Measurements from ENCODE around the gene KIFBP. TPM values are rescaled to one million over a fixed set of nuclear protein-coding genes. Genes with fewer than 3 reads are reported as not detected.
"Not testable (repeated sequence)": the region's sequence is repeated elsewhere in the genome, so short reads cannot be mapped to it uniquely, and the experiment has no call there.

KIFBP gene
- total and polyA plus RNA-seq, 4 donors = 10.9 to 27.9 (median 16.4) TPM

DNA sequence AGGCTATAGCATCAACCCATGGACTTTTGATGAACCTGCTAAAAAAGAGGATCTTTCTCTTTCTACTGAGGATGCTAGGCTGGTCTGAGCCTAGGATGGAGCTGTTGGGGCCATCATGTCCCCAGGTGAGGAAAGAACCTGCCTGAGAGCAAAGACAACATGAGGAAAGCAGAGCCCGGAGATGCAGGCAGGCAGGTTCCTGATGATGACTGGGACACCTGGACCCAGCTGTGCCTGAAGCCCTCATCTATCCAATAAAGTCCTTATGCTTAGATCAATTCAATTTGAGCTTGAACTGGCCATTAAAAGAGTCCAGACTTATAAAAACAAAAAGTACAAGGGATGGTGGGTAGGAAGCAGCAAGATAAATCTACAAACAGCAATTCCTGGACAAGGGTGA lies 48.9 kb downstream of the KIFBP start:
- Histone ChIP-seq H3K36me3 (ENCODE audit: control insufficient read depth in 4 of 4, insufficient read depth in 4 of 4, low read length in 4 of 4) (no peaks in the 10 kb centered on the region), H3K9ac (ENCODE audit: insufficient read depth in 1 of 2, low read length in 2 of 2) (no peak overlapping the region), H3K9me3 (ENCODE audit: control insufficient read depth in 4 of 4, insufficient read depth in 3 of 4, low read length in 3 of 4) (no peaks in the 10 kb centered on the region), H3K4me3 (no peak overlapping the region), H3K27ac (ENCODE audit: low read depth in 1 of 2, low read length in 1 of 2) (no peak overlapping the region), H3K27me3 (ENCODE audit: control insufficient read depth in 3 of 3, insufficient read depth in 3 of 3, low read length in 2 of 3) (no peaks in the 10 kb centered on the region), H3K4me1 (ENCODE audit: control insufficient read depth in 5 of 5, insufficient read depth in 5 of 5, low read length in 5 of 5) (no peaks in the 10 kb centered on the region)
- DNase-seq (no peak), ATAC-seq (ENCODE audit: insufficient read depth, low FRiP score) (no peak)
- 92 to 94% methylated on average over 1 of the region's 1 CpG for WGBS, 2 donors
- TF ChIP-seq, protein P1, sequence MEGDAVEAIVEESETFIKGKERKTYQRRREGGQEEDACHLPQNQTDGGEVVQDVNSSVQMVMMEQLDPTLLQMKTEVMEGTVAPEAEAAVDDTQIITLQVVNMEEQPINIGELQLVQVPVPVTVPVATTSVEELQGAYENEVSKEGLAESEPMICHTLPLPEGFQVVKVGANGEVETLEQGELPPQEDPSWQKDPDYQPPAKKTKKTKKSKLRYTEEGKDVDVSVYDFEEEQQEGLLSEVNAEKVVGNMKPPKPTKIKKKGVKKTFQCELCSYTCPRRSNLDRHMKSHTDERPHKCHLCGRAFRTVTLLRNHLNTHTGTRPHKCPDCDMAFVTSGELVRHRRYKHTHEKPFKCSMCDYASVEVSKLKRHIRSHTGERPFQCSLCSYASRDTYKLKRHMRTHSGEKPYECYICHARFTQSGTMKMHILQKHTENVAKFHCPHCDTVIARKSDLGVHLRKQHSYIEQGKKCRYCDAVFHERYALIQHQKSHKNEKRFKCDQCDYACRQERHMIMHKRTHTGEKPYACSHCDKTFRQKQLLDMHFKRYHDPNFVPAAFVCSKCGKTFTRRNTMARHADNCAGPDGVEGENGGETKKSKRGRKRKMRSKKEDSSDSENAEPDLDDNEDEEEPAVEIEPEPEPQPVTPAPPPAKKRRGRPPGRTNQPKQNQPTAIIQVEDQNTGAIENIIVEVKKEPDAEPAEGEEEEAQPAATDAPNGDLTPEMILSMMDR (IDR thresholded peaks at IDR 0.05; ENCODE audit: control extremely low read depth, extremely low read depth) = no peak

DNA sequence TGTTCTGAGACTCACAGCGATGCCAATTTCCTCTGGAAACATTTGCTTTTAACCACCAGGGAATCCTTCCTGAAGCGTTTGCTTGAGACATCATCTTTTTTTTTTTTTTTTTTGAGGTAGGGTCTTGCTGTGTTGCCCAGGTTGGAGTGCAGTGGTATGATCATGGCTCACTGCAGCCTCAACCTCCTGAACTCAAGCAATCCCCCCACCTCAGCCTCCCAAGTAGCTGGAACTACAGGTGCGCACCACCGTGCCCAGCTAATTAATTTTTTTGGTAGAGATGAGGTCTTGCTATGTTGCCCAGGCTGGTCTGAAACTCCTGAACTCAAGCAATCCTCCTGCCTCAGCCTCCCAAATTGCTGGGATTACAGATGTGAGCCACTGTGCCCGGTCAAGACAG lies 52.3 kb downstream of the KIFBP start:
- H3K9me3 ChIP-seq (ENCODE audit: control insufficient read depth in 4 of 4, insufficient read depth in 3 of 4, low read length in 3 of 4); ATAC-seq (ENCODE audit: insufficient read depth, low FRiP score); H3K4me1 ChIP-seq (ENCODE audit: control insufficient read depth in 5 of 5, insufficient read depth in 5 of 5, low read length in 5 of 5); DNase-seq; H3K9ac ChIP-seq (ENCODE audit: insufficient read depth in 1 of 2, low read length in 2 of 2); H3K27me3 ChIP-seq (ENCODE audit: control insufficient read depth in 3 of 3, insufficient read depth in 3 of 3, low read length in 2 of 3); H3K36me3 ChIP-seq (ENCODE audit: control insufficient read depth in 4 of 4, insufficient read depth in 4 of 4, low read length in 4 of 4); H3K27ac ChIP-seq (ENCODE audit: low read depth in 1 of 2, low read length in 1 of 2); H3K4me3 ChIP-seq: not testable (repeated sequence)
- WGBS, 2 donors = 72% methylated on average over 5 of the region's 5 CpGs

DNA sequence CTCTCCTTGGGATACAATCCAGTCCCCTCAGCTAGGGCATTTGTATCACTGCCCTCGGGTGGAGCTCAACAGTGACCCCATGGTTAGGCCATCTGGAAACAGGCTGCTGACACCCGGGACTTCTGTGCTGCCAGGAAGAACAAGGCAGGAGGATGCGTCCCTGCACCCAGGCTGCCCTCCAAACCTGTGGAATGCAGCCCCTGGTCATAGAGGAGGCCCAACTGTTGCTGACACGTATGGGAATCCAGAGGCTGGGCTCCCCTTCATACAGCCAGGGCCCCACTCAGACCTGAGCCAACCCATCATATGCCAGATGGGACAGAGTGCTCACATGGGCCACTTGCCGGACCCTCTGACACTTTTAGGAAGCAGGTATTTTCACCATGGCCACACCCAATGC lies 53.8 kb downstream of the KIFBP start:
- WGBS, 2 donors = 70 to 82% methylated on average over 5 of the region's 5 CpGs
- no peak for DNase-seq
- no peak overlapping the region for H3K4me3 ChIP-seq

DNA sequence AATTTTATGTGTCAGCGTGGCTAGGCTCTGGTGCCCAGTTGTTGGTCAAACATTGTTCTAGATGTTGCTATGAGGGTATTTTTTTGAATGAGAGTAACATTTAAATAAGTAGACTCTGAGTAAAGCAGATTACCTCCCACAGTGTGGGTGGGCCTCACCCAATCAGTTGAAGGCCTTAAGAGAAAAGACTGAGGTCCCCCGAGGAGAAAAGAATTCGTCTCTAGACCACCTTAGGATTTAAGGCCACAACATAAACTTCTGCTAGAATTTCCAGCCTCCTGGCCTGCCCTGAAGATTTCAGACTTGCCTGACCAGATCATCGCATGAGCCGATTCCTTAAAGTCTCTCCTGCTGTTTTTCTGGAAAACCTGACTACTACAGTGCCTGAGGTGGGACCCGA lies 54.2 kb downstream of the KIFBP start:
- no peaks in the 10 kb centered on the region for H3K4me1 ChIP-seq (ENCODE audit: control insufficient read depth in 5 of 5, insufficient read depth in 5 of 5, low read length in 5 of 5)
- WGBS, 2 donors = 93 to 98% methylated on average over 6 of the region's 6 CpGs

More for the DNA sequence above, 53.8 kb downstream of the KIFBP start:
- H3K9me3 ChIP-seq (ENCODE audit: control insufficient read depth in 4 of 4, insufficient read depth in 3 of 4, low read length in 3 of 4) = peaks cover 0 to 1% (median 0%) of the 10 kb centered on the region in 4 donors
- no peak overlapping the region for H3K27ac ChIP-seq (ENCODE audit: low read depth in 1 of 2, low read length in 1 of 2)
- TF ChIP-seq, protein P1 (IDR thresholded peaks at IDR 0.05; ENCODE audit: control extremely low read depth, extremely low read depth) = no peak
- no peaks in the 10 kb centered on the region for H3K36me3 ChIP-seq (ENCODE audit: control insufficient read depth in 4 of 4, insufficient read depth in 4 of 4, low read length in 4 of 4)
- H3K27me3 ChIP-seq (ENCODE audit: control insufficient read depth in 3 of 3, insufficient read depth in 3 of 3, low read length in 2 of 3) = no peaks in the 10 kb centered on the region
- H3K9ac ChIP-seq (ENCODE audit: insufficient read depth in 1 of 2, low read length in 2 of 2) = no peak overlapping the region
- no peak for ATAC-seq (ENCODE audit: insufficient read depth, low FRiP score)
- no peaks in the 10 kb centered on the region for H3K4me1 ChIP-seq (ENCODE audit: control insufficient read depth in 5 of 5, insufficient read depth in 5 of 5, low read length in 5 of 5)

More for the DNA sequence above, 54.2 kb downstream of the KIFBP start:
- no peaks in the 10 kb centered on the region for H3K36me3 ChIP-seq (ENCODE audit: control insufficient read depth in 4 of 4, insufficient read depth in 4 of 4, low read length in 4 of 4)
- no peak overlapping the region for H3K4me3 ChIP-seq
- ATAC-seq (ENCODE audit: insufficient read depth, low FRiP score) (no peak), DNase-seq (no peak)
- H3K27ac ChIP-seq (ENCODE audit: low read depth in 1 of 2, low read length in 1 of 2) = no peak overlapping the region
- H3K27me3 ChIP-seq (ENCODE audit: control insufficient read depth in 3 of 3, insufficient read depth in 3 of 3, low read length in 2 of 3) = no peaks in the 10 kb centered on the region
- TF ChIP-seq, protein P1 (IDR thresholded peaks at IDR 0.05; ENCODE audit: control extremely low read depth, extremely low read depth) = no peak
- peaks cover 0 to 1% (median 0%) of the 10 kb centered on the region in 4 donors for H3K9me3 ChIP-seq (ENCODE audit: control insufficient read depth in 4 of 4, insufficient read depth in 3 of 4, low read length in 3 of 4)
- H3K9ac ChIP-seq (ENCODE audit: insufficient read depth in 1 of 2, low read length in 2 of 2) = no peak overlapping the region
